Right cardiac atrium (tissue), 5 donors: Measurements from ENCODE around the gene ANKS1A. TPM values are rescaled to one million over a fixed set of nuclear protein-coding genes. Genes with fewer than 3 reads are reported as not detected.
A peak's percentile ranks its signal among the peaks of the same experiment; 100 is the strongest.

ENCODE experiments used
- ATAC-seq, 2 donors: fragments of 200-7000 bp; cut with Tn5 transposase; one replicate each; pipeline versions ENCODE4 v1.8.0 to v1.9.1; 2020; ENCODE audit warnings: moderate library complexity in 2 of 2, mild to moderate bottlenecking in 1 of 2
- DNase-seq, 3 donors: peaks; one replicate each; pipeline ENCODE4 v3.0.0-alpha.2; 2020
- H3K27ac ChIP-seq: one replicate; pipeline ENCODE4 v1.5.1; 2013; ENCODE audit warnings: mild to moderate bottlenecking, low read length, control low read depth, moderate library complexity
- H3K27me3 ChIP-seq: one replicate; pipeline ENCODE4 v1.6.1; 2013; ENCODE audit not compliant: control insufficient read depth, insufficient read depth
- H3K4me1 ChIP-seq: one replicate; pipeline ENCODE4 v1.6.1; 2013; ENCODE audit warnings: low read length; ENCODE audit not compliant: control insufficient read depth, insufficient read depth
- H3K4me3 ChIP-seq: one replicate; pipeline ENCODE4 v1.5.1; 2013; ENCODE audit warnings: low read length, control low read depth
- H3K9me3 ChIP-seq: one replicate; pipeline ENCODE4 v1.6.1; 2013; ENCODE audit warnings: low read length; ENCODE audit not compliant: control insufficient read depth
- WGBS: extraction: QIAGEN DNeasy Blood & Tissue Kit; methylation state at CpG from one replicate; pipeline ENCODE4 v1.1.7; 2013; 5-methylcytosine and 5-hydroxymethylcytosine counted together
- intact Hi-C, 4 donors: fragments of 100-400 bp; cut with DNase I; formaldehyde crosslinking; loops; one replicate each; pipeline versions ENCODE4 v1.11.0 to v1.14.0; 2022 to 2023
- polyA plus RNA-seq: library from polyadenylated mRNA; stranded (reverse); fragments of 200-250 nt; gene quantifications from one replicate; pipeline ENCODE4 v1.2.3, GENCODE V29; 2013
- total RNA-seq, 4 donors: library from RNA; stranded (reverse); fragmentation: NEBNext Ultra II Directional; extraction: Animal tissue kit (Norgen Biotek cat#: 25700); gene quantifications; one replicate each; pipeline ENCODE4 v1.2.1, GENCODE V29; 2021
- donor health status: healthy with polysubstance abuse.
- donor health status: DM: no; HTN: yes; CAD: no.
- donor health status: DM: no; HTN: no; CAD: no.
- donor health status: DM: no; HTN: yes; CAD: no; lungs with severe emphysema.
- donor health status: DM: yes; HTN: yes; CAD: no.

ANKS1A gene
- total and polyA plus RNA-seq, 5 donors: 11.5 to 28.5 (median 27.1) TPM

- Histone ChIP-seq H3K4me1 (peaks cover 42% of the 10 kb centered on the region), H3K9me3 (no peaks in the 10 kb centered on the region), H3K4me3 (no peak overlapping the region), H3K27ac (peak overlapping the region; percentile 95), H3K27me3 (no peaks in the 10 kb centered on the region)
- DNase-seq: no peak
- ATAC-seq: no peak
- intact Hi-C loops: no loop called here
- WGBS: 69% methylated on average over 4 of the region's 4 CpGs
Measured at GRCh38 chr6:35043381-35044130, 154.5 kb downstream of the ANKS1A start.

DNA sequence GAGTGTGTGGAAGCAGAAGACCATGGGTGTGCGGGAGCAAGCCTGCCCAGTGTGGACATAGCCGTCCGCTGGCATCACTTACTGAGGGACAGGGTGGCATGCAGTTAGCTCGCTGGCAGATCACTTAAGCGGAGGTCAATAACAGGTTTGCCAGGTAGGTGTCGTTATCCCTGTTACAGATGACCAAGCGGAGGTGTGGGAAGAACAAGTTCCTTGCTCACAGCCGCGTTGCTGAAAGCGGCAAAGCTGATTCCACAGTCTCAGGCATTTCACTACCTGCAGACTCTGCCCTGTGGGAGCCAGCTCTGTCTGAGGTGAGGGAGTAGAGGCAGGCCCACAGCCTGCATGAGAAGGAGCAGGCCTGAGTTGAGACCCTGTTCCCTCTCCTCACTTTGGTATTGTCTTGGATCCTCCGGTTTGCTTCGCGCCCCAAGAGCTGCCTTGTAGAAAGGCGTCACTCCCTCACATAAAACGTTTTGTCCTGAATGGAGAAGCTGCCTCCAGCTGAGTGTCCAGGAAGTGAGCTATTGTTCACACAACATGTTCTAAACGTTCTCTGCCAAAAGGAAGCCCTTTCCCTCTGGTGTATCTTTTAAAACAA lies 155.2 kb downstream of the ANKS1A start:
- no peaks in the 10 kb centered on the region for H3K27me3 ChIP-seq
- ATAC-seq (peak; percentile 62 to 80), DNase-seq (peak in 1 of 3 donors; percentile 64)
- H3K9me3 ChIP-seq: no peaks in the 10 kb centered on the region
- peaks cover 49% of the 10 kb centered on the region for H3K4me1 ChIP-seq
- no peak overlapping the region for H3K4me3 ChIP-seq
- intact Hi-C loops: no loop called here
- WGBS: 66% methylated on average over 16 of the region's 16 CpGs
- H3K27ac ChIP-seq: peak overlapping the region; percentile 95

- intact Hi-C loops: no loop called here
- Histone ChIP-seq H3K4me3 (no peak overlapping the region), H3K27ac (peak overlapping the region; percentile 83), H3K27me3 (no peaks in the 10 kb centered on the region), H3K9me3 (no peaks in the 10 kb centered on the region), H3K4me1 (peaks cover 53% of the 10 kb centered on the region)
- 38% methylated on average over 3 of the region's 3 CpGs for WGBS
- ATAC-seq: peak; percentile 35 to 59
- DNase-seq: no peak
Measured at GRCh38 chr6:35044761-35045421, 155.8 kb downstream of the ANKS1A start.

DNA sequence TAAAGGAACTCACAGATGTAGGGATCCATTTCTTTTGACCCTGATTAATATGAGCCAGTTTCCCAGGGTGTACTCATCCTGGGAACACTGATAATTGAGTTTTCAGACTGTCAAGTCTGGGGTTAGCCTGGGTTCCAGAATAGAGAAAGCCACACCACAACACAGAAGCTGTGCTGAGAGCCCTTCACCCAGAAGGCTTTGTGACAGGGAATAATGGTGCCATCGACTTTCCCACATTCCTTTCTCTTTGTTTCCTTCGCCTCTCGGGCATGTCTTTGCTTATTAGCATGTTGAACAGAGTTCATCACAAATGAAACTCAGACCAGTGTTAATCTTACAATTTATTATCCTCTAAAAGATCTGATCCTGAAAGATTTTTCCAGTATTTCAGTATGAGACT lies 157.0 kb downstream of the ANKS1A start:
- intact Hi-C loops: no loop called here
- Histone ChIP-seq H3K9me3 (no peaks in the 10 kb centered on the region), H3K27me3 (no peaks in the 10 kb centered on the region), H3K27ac (peak overlapping the region; percentile 60), H3K4me3 (no peak overlapping the region), H3K4me1 (peaks cover 54% of the 10 kb centered on the region)
- DNase-seq (no peak), ATAC-seq (no peak)
- 68% methylated on average over 3 of the region's 3 CpGs for WGBS

- intact Hi-C loops: no loop called here
- ATAC-seq (peak; percentile 36 to 43), DNase-seq (no peak)
- H3K27me3 ChIP-seq: no peaks in the 10 kb centered on the region
- H3K4me1 ChIP-seq: peaks cover 49% of the 10 kb centered on the region
- H3K4me3 ChIP-seq: no peak overlapping the region
- H3K9me3 ChIP-seq: no peaks in the 10 kb centered on the region
- 49% methylated on average over 1 of the region's 1 CpG for WGBS
- no peak overlapping the region for H3K27ac ChIP-seq
Measured at GRCh38 chr6:35046862-35047261, 157.8 kb downstream of the ANKS1A start.

- no peaks in the 10 kb centered on the region for H3K9me3 ChIP-seq
- intact Hi-C loops: no loop called here
- H3K27ac ChIP-seq: peak overlapping the region; percentile 91
- H3K27me3 ChIP-seq: no peaks in the 10 kb centered on the region
- H3K4me3 ChIP-seq: no peak overlapping the region
- DNase-seq: peak in 1 of 3 donors; percentile 42
- ATAC-seq: peak; percentile 69 to 77
- WGBS: 34% methylated on average over 7 of the region's 7 CpGs
- peaks cover 49% of the 10 kb centered on the region for H3K4me1 ChIP-seq
Measured at GRCh38 chr6:35047265-35048011, 158.4 kb downstream of the ANKS1A start.

- Histone ChIP-seq H3K9me3 (no peaks in the 10 kb centered on the region), H3K4me3 (no peak overlapping the region), H3K27ac (peak overlapping the region; percentile 91), H3K27me3 (no peaks in the 10 kb centered on the region), H3K4me1 (peaks cover 50% of the 10 kb centered on the region)
- ATAC-seq (no peak), DNase-seq (peak in 2 of 3 donors; percentile 38 to 70)
- 65% methylated on average over 12 of the region's 12 CpGs for WGBS
- intact Hi-C loops: no loop called here
Measured at GRCh38 chr6:35048031-35048613, 159.1 kb downstream of the ANKS1A start.

DNA sequence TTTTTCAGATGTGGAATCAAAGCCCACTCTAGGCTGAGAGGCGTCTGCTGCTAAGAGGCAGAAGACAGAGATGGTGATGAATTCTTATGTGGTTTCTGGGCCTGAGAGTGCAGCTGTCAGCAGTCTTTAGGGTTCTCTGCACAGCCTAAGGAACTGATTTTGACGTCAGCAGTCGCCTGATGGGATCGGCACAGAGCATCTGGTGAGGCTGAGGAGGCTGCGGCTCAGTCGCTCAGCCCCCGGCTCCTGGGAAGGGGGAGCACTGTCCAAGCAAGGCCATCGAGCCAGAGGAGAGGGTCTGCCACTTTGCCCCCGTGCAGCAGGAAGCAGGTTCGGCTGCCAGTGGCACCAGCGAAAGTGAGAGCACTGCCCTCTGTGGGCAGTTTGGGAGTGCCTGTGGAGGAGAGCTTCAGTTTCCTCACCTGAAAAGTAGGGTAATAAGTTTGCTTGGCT lies 159.6 kb downstream of the ANKS1A start:
- H3K4me1 ChIP-seq: peaks cover 49% of the 10 kb centered on the region

DNA sequence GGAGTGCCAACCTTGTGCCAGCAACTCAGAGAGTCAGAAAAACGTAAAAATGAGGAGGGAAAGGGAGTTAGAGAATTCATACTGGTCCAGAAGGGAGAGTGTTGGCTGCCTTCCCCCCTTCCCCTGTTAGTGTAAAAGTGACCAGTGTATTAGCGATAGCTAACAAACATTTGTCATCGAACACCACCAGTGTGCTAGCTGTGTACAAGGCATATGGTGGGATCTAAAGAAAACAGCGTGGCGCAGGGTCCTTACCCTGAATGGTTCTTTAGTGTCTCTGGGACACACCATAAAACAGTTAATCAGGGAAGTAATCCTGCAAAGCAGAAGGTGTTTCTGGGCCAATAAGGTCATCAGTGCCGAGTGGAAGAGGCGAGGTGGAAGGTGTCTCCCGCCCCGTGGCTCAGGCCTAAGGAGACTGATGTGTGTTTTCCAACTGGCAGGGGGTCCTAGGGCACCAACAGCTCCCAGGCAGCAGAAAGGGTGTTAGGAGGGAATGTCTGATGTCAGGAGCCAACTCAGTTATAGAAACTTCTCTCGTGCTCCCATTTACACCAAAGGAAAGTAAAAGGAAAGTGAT lies 160.2 kb downstream of the ANKS1A start:
- intact Hi-C loops: no loop called here
- H3K4me3 ChIP-seq: no peak overlapping the region
- 79% methylated on average over 10 of the region's 10 CpGs for WGBS

More for the DNA sequence above, 159.6 kb downstream of the ANKS1A start:
- 51% methylated on average over 11 of the region's 11 CpGs for WGBS
- DNase-seq (peak in 2 of 3 donors; percentile 44 to 65), ATAC-seq (peak; percentile 5 to 6)
- peak overlapping the region; percentile 91 for H3K27ac ChIP-seq
- intact Hi-C loops: no loop called here
- H3K27me3 ChIP-seq: no peaks in the 10 kb centered on the region
- H3K4me3 ChIP-seq: no peak overlapping the region
- H3K9me3 ChIP-seq: no peaks in the 10 kb centered on the region

More for the DNA sequence above, 160.2 kb downstream of the ANKS1A start:
- Histone ChIP-seq H3K4me1 (peaks cover 45% of the 10 kb centered on the region), H3K27ac (peak overlapping the region; percentile 77), H3K27me3 (no peaks in the 10 kb centered on the region), H3K9me3 (no peaks in the 10 kb centered on the region)
- DNase-seq (no peak), ATAC-seq (no peak)
